NB4 (cell line): ENCODE measurements around the gene AQP3.

ENCODE experiments used
- CTCF ChIP-seq: IDR thresholded peaks from one replicate; pipeline ENCODE4 v1.5.1; 2012; ENCODE audit warnings: low read depth, low read length
- MYC ChIP-seq: IDR thresholded peaks from 2 replicates; pipeline ENCODE4 v1.6.1; 2011; ENCODE audit warnings: low read depth, low read length
- POLR2A ChIP-seq: IDR thresholded peaks from 2 replicates; pipeline ENCODE4 v1.6.1; 2011; ENCODE audit warnings: mild to moderate bottlenecking; ENCODE audit not compliant: insufficient read length; ENCODE audit errors: extremely low read depth

- TF ChIP-seq POLR2A, result no peak
- no peak for TF ChIP-seq CTCF
- TF ChIP-seq MYC, result no peak
These were observed 11.1 kb upstream of the AQP3 start for GRCh38 chr9:33458444-33458843.
